PC-9 (cell line): Measurements from ENCODE around the gene HTR2A. TPM values are rescaled to one million over a fixed set of nuclear protein-coding genes. Genes with fewer than 3 reads are reported as not detected.

Experiments used
- BruUV-seq: library from RNA; stranded (reverse); fragments of 400-500 nt; replicated peaks from 2 replicates; lab custom pipeline; 2021; lab: Mats Ljungman, UMichigan
- CTCF ChIA-PET: fragments of 300-600 bp; sonication (Branson Sonifier 250); formaldehyde crosslinking; loops from one replicate; lab custom pipeline; 2022; ENCODE audit warnings: antibody characterized with exemption; lab: Charles Lee
- POLR2A ChIA-PET: fragments of 300-600 bp; sonication (Branson Sonifier 250); formaldehyde crosslinking; loops from one replicate; lab custom pipeline; 2022; ENCODE audit warnings: antibody characterized with exemption; ENCODE audit not compliant: unreplicated experiment; lab: Charles Lee
- DNase-seq, 2 experiments: peaks; one replicate each; pipeline versions ENCODE4 v3.0.0 to v3.0.0-alpha.2; 2015 to 2022; ENCODE audit warnings: mixed read lengths in 1 of 2
- H2AFZ ChIP-seq: fragments of 200-600 bp; sonication (generic); 2 replicates; pipeline ENCODE4 v1.8.1; 2017; ENCODE audit warnings: antibody characterized with exemption
- H3F3A ChIP-seq: fragments of 200-600 bp; sonication (generic); 2 replicates; pipeline ENCODE4 v1.8.1; 2017; ENCODE audit warnings: antibody characterized with exemption, mild to moderate bottlenecking, low read depth; ENCODE audit not compliant: insufficient read depth
- H3K27ac ChIP-seq: fragments of 200-600 bp; sonication (generic); 2 replicates; pipeline ENCODE4 v1.6.1; 2016; ENCODE audit warnings: mixed run types
- H3K27me3 ChIP-seq: fragments of 200-600 bp; sonication (generic); 2 replicates; pipeline ENCODE4 v1.6.1; 2016; ENCODE audit warnings: low read depth, mixed run types; ENCODE audit not compliant: insufficient read depth
- H3K36me3 ChIP-seq: fragments of 200-600 bp; sonication (generic); 2 replicates; pipeline ENCODE4 v1.6.1; 2016; ENCODE audit warnings: low read depth, mixed run types
- H3K4me1 ChIP-seq: fragments of 200-600 bp; sonication (generic); replicated peaks from 2 replicates; pipeline ENCODE4 v1.6.1; 2016; ENCODE audit warnings: mixed run types; ENCODE audit not compliant: insufficient read depth
- H3K4me2 ChIP-seq: fragments of 200-600 bp; sonication (generic); 2 replicates; pipeline ENCODE4 v1.6.1; 2017; ENCODE audit warnings: mixed run types
- H3K4me3 ChIP-seq: fragments of 200-600 bp; sonication (generic); 2 replicates; pipeline ENCODE4 v1.6.1; 2016; ENCODE audit warnings: mixed run types
- H3K79me2 ChIP-seq: fragments of 200-600 bp; sonication (generic); 2 replicates; pipeline ENCODE4 v1.6.1; 2017; ENCODE audit warnings: low read depth, mixed run types
- H3K9me2 ChIP-seq: fragments of 200-600 bp; sonication (generic); 2 replicates; pipeline ENCODE4 v1.8.1; 2017; ENCODE audit warnings: mild to moderate bottlenecking; ENCODE audit not compliant: insufficient read depth
- H3K9me3 ChIP-seq: fragments of 200-600 bp; sonication (generic); 2 replicates; pipeline ENCODE4 v1.8.1; 2016; ENCODE audit warnings: low read depth; ENCODE audit not compliant: insufficient read depth
- H4K20me1 ChIP-seq: fragments of 200-600 bp; sonication (generic); 2 replicates; pipeline ENCODE4 v1.8.1; 2017; ENCODE audit not compliant: insufficient read depth
- EZH2 ChIP-seq: fragments of 200-600 bp; sonication (generic); IDR thresholded peaks from 2 replicates; pipeline ENCODE4 v1.8.0; 2017; ENCODE audit warnings: antibody characterized with exemption, low read depth
- intact Hi-C: fragments of 100-400 bp; cut with micrococcal nuclease; formaldehyde crosslinking; loops from one replicate; pipeline ENCODE4 v1.10.0; 2022; ENCODE audit not compliant: unreplicated experiment
- total RNA-seq: library from RNA; stranded (reverse); gene quantifications from 2 replicates; pipeline ENCODE4 v1.2.3, GENCODE V29; 2021
- TF ChIP-seq, protein P1 (sequence below): fragments of 200-600 bp; sonication (generic); conservative IDR thresholded peaks from 2 replicates; pipeline ENCODE4 v1.6.1; 2017; ENCODE audit warnings: mixed run types, antibody characterized with exemption, mild to moderate bottlenecking, moderate library complexity

HTR2A gene
- total RNA-seq, 1 experiment from 2014 or later: not detected

DNA sequence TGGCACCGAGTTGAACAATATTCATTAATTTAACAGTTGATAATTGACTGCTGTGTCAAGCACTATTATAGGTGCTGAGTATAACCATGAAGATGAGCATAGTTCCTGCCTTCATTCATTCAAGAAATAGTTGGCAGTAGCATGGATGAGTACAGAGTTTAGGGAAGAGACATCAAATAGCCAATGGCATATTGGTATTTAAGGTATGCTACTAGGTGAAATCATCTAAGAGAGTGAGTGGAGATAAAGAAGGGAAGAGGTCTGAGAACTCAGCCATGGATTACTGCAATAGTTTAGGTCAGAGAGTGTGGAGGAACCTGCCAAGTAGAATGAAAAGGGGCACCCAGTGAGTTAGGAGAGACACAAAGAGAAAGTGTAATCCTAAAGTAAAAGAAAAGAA lies 4.9 kb upstream of the HTR2A start:
- POLR2A ChIA-PET: no interaction called here
- CTCF ChIA-PET: no interaction called here
- no peaks in the 10 kb centered on the region for H3K9me3 ChIP-seq
- no peaks in the 10 kb centered on the region for H3K27me3 ChIP-seq
- DNase-seq: no peak
- intact Hi-C loops: no loop called here
- no peak overlapping the region for H3K27ac ChIP-seq
- no peak overlapping the region for H3K4me3 ChIP-seq
- H3K4me2 ChIP-seq: no peak overlapping the region
- H3K79me2 ChIP-seq: no peaks in the 10 kb centered on the region
- no peaks in the 10 kb centered on the region for H4K20me1 ChIP-seq
- H3F3A ChIP-seq: no peaks in the 10 kb centered on the region
- H2AFZ ChIP-seq: no peak overlapping the region
- H3K36me3 ChIP-seq: no peaks in the 10 kb centered on the region
- TF ChIP-seq, protein P1, sequence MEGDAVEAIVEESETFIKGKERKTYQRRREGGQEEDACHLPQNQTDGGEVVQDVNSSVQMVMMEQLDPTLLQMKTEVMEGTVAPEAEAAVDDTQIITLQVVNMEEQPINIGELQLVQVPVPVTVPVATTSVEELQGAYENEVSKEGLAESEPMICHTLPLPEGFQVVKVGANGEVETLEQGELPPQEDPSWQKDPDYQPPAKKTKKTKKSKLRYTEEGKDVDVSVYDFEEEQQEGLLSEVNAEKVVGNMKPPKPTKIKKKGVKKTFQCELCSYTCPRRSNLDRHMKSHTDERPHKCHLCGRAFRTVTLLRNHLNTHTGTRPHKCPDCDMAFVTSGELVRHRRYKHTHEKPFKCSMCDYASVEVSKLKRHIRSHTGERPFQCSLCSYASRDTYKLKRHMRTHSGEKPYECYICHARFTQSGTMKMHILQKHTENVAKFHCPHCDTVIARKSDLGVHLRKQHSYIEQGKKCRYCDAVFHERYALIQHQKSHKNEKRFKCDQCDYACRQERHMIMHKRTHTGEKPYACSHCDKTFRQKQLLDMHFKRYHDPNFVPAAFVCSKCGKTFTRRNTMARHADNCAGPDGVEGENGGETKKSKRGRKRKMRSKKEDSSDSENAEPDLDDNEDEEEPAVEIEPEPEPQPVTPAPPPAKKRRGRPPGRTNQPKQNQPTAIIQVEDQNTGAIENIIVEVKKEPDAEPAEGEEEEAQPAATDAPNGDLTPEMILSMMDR: no peak
- TF ChIP-seq EZH2: no peak
- no TSS peak for BruUV-seq
- no peaks in the 10 kb centered on the region for H3K9me2 ChIP-seq
- no peaks in the 10 kb centered on the region for H3K4me1 ChIP-seq

DNA sequence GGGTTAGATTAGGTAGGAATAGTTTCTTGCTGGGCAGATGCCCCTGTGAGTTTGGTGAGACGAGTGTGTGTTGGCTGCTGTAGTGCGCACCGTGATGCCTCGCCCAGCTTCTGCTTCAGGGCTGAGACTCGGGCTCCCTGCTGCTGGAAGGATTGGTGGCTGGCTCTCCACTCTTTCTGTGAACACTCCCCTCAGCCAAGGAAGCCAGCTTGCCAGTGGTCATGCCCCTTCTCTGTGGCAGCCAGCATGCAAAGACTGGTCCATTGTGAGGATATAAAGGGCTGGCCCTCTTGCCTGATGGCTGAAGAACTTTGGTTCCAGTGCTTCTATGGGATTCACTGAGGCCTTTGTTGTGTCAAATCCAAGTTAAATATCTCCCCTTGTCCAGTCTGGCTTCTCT lies 2.9 kb upstream of the HTR2A start:
- H3F3A ChIP-seq: no peaks in the 10 kb centered on the region
- H4K20me1 ChIP-seq: no peaks in the 10 kb centered on the region
- H3K4me3 ChIP-seq: no peak overlapping the region
- ChIA-PET POLR2A (no interaction called here), CTCF (no interaction called here)
- H3K79me2 ChIP-seq: no peaks in the 10 kb centered on the region
- intact Hi-C loops: loop anchor here (10.0 kb wide), 1 partner anchor 75 kb away; no protein-coding TSS in a partner anchor
- BruUV-seq: no TSS peak
- no peaks in the 10 kb centered on the region for H3K9me3 ChIP-seq
- H3K27me3 ChIP-seq: no peaks in the 10 kb centered on the region
- no peak overlapping the region for H3K4me2 ChIP-seq
- no peak overlapping the region for H2AFZ ChIP-seq
- H3K27ac ChIP-seq: no peak overlapping the region
- no peaks in the 10 kb centered on the region for H3K4me1 ChIP-seq
- no peaks in the 10 kb centered on the region for H3K9me2 ChIP-seq
- H3K36me3 ChIP-seq: no peaks in the 10 kb centered on the region
- TF ChIP-seq EZH2: no peak
- TF ChIP-seq, protein P1: no peak
- no peak for DNase-seq

DNA sequence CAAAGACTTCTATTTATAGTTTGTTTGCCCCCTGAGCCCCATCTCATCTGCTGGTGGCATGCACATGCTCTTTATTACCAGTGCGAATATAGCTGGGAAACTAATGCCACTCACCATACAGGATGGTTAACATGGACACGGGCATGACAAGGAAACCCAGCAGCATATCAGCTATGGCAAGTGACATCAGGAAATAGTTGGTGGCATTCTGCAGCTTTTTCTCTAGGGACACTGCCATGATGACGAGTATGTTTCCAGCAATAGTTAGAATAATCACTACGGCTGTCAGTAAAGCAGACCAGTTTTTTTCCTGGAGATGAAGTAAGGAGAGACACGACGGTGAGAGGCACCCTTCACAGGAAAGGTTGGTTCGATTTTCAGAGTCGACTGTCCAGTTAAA lies 1.5 kb downstream of the HTR2A start:
- Histone ChIP-seq H4K20me1 (no peaks in the 10 kb centered on the region), H3K9me3 (no peaks in the 10 kb centered on the region), H3K79me2 (no peaks in the 10 kb centered on the region), H3F3A (no peaks in the 10 kb centered on the region), H3K9me2 (no peaks in the 10 kb centered on the region), H3K27me3 (no peaks in the 10 kb centered on the region), H3K4me2 (no peak overlapping the region), H3K27ac (no peak overlapping the region), H3K4me1 (no peaks in the 10 kb centered on the region), H3K36me3 (no peaks in the 10 kb centered on the region), H3K4me3 (no peak overlapping the region), H2AFZ (no peak overlapping the region)
- no TSS peak for BruUV-seq
- ChIA-PET POLR2A (no interaction called here), CTCF (no interaction called here)
- intact Hi-C loops: loop anchor here (10.0 kb wide), 1 partner anchor 79 kb away; no protein-coding TSS in a partner anchor
- TF ChIP-seq, protein P1: no peak
- no peak for TF ChIP-seq EZH2
- DNase-seq: no peak
